Endometrial microvascular endothelial cells (primary cell): ENCODE results near the gene SLC22A5. TPM values are rescaled to one million over a fixed set of nuclear protein-coding genes. Genes with fewer than 3 reads are reported as not detected.
"Not testable (repeated sequence)": the region's sequence is repeated elsewhere in the genome, so short reads cannot be mapped to it uniquely, and the experiment has no call there.

Experiments used
- in situ Hi-C: cut with HindIII; loops from 2 replicates; pipeline ENCODE4 v1.10.0; 2017; ENCODE audit warnings: low sequenced_read_pairs, low pct_unique_long_range_greater_than_20kb; ENCODE audit errors: inconsistent ontology term
- total RNA-seq: library from RNA; depleted of rRNA; stranded (reverse); fragments of >200 nt; gene quantifications from one replicate; pipeline ENCODE4 v1.2.3, GENCODE V29; 2015; ENCODE audit errors: inconsistent ontology term

Gene SLC22A5
- total RNA-seq, 1 donor from 2014 or later: 4.1 TPM

DNA sequence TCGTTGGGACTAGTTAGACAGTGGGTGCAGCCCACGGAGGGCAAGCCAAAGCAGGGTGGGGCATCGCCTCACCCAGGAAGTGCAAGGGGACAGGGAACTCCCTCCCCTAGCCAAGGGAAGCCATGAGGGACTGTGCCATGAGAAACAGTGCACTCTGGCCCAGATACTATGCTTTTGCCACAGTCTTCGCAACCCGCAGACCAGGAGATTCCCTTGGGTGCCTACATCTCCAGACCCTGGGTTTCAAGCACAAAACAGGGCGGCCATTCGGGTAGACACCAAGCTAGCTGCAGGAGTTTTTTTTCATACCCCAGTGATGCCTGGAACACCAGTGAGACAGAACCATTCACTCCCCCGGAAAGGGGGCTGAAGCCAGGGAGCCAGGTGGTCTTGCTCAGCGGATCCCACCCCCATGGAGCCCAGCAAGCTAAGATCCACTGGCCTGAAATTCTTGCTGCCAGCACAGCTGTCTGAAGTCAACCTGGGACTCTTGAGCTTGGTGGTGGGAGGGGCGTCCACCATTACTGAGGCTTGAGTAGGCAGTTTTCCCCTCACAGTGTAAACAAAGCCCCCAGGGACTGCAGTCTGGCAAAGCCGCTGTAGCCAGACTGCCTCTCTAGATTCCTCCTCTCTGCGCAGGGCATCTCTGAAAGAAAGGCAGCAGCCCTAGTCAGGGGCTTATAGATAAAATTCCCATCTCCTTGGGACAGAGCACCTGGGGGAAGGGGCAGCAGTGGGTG lies 28.6 kb downstream of the SLC22A5 start:
- in situ Hi-C loops: loop anchor here (25.0 kb wide), 1 partner anchor 464 kb away; the partner anchor contains the start of genes GDF9, LEAP2 and UQCRQ

DNA sequence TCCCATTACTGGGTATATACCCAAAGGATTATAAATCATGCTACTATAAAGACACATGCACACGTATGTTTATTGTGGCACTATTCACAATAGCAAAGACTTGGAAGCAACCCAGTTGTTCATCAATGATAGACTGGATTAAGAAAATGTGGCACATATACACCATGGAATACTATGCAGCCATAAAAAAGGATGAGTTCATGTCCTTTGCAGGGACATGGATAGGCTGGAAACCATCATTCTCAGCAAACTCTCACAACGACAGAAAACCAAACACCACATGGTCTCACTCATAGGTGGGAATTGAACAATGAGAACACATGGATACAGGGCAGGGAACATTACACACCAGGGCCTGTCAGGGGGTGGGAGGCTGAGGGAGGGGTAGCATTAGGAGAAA lies 34.5 kb downstream of the SLC22A5 start:
- in situ Hi-C loops: not testable (repeated sequence)

DNA sequence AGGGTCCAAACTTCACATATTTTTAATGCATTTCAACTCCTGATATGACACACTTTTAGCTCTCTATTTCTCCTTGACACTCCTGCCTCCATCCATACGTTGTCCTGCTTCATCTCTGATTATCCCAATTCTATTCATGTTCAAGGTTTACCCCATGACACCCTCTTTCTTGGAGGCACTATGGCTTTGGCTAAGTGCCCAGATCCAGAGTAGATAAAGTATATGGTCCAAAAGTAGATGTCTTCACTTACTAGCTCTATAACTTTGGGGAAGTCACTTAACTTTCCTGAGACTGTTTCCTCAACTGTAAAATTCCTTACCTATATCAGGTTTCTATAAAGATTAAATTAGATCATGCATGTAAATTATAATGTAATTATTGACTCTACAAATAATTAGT lies 36.1 kb downstream of the SLC22A5 start:
- in situ Hi-C loops: no loop called here

DNA sequence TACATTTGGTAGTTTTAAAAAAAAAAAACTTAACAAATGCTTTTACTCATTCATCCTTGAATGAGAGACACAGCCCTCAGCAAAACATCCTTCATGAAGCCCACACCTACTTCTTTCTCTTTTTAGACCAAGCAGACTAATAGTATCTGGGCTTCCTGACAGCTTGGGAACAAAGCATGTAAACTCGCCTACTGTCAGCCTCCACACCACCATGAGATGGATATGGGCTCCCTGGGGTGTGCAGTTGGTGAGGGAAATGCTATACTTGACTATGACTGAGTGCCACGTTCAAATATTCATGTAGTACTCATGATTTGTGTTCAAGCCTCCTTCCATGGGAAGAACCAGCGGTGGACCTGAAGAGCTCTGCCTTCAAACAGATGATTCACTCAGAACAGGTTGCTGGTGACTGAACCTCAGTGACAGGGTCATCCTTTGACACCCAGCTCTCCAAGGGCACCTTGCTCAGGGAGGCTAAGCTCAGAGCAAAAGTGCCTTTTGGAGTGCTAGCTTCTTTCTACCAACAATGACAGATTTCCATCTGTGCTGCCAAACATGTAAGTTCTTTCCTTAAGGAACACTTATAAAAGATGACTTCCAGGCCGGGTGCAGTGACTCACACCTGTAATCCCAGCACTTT lies 36.8 kb downstream of the SLC22A5 start:
- in situ Hi-C loops: no loop called here

DNA sequence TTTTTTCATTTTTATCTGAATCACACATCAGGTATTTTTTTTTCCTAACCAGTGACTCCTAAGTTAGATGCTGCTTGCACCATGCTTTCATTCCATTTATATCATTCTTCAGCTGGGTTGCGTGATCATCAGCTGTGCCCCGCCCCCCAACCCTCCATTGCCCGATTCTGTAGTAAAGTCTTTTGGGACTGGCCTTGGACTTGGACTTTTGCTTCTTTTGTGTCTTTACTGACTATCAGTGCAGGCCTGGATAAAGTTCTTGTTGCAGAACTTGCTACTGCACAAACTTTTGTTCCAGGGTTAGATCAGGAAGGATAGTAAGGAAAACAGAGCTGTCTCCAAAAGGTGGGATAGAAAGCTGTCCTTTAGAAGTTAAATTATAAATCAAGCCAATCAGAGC lies 38.5 kb downstream of the SLC22A5 start:
- in situ Hi-C loops: no loop called here

DNA sequence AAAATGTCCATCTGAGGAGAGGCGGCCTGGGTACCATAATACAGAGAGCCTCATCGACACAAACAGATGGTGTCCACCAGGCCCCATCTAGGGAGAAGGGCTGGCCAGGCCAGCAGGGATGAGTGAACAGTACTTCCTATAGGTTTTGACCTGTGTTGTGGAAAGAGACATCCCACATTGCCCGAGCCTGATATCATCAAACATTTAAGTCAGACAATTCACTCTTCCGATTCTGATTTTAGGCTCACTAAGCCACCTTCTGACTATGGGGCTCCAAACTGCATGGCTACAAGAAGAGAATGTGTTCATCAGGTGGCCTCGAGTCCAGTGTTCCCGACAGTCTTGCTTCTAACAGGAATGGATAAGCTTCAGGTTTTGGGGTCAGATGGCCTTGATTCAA lies 38.9 kb downstream of the SLC22A5 start:
- in situ Hi-C loops: no loop called here

DNA sequence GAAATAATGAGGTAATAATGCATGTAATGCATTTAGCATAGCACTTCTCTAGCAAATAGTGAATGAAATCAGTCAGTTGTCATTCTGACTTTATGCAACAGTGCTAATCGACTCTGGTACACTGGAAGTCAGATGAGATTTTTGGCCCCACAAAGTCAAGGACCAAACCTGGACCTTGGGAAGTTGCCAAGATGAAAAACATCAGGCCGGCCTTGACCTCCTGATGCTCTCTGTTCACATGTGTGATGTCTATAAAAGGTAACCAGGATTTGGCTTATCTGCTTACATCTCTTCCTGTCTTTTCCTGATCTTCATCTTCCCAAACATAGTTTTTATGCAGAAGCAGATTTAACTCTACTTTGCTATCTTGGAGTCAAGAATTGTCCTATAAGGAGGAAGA lies 39.5 kb downstream of the SLC22A5 start:
- in situ Hi-C loops: no loop called here

DNA sequence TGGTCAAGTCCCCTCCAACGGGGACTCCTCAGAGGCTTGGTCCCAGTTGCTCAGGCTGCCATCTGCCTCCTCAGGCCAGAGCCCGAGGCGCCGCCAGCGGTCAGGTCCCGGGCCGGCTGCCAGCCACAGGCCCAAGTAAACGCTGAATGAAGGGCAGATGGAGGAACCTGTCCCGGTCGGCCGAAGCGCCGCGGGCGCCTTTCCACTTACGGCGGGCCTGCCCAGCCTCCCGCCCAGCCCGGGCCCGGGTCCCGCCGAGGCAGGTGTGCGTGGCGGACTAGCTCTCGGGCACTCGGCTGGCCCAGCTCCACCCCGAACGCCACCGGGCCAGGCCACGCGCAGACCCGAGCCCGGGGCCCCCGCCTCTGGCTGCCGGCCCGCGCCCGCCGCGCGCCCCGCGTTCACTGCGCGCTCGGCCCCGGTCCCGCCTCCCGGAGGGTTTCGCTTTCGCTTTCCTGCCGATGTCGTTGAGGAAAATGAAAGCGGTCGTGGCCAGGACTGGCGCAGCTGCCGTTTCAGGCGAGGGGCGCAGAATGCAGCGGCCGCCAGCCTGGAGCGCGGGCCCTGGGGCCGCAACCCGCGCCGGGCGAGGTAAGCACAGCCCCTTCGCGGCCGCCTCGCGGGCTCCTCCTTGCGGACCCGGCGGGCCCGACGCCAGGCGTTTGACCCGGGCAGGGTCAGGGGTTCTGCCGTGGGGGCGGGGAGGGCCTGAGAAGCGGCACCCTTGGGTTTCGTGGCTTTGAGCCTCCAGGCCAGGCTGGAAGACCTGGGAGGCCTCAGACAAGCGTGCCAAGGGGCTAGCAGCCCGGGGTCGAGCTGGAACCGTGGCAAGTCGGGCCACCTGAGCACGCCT lies 41.2 kb downstream of the SLC22A5 start:
- in situ Hi-C loops: no loop called here

DNA sequence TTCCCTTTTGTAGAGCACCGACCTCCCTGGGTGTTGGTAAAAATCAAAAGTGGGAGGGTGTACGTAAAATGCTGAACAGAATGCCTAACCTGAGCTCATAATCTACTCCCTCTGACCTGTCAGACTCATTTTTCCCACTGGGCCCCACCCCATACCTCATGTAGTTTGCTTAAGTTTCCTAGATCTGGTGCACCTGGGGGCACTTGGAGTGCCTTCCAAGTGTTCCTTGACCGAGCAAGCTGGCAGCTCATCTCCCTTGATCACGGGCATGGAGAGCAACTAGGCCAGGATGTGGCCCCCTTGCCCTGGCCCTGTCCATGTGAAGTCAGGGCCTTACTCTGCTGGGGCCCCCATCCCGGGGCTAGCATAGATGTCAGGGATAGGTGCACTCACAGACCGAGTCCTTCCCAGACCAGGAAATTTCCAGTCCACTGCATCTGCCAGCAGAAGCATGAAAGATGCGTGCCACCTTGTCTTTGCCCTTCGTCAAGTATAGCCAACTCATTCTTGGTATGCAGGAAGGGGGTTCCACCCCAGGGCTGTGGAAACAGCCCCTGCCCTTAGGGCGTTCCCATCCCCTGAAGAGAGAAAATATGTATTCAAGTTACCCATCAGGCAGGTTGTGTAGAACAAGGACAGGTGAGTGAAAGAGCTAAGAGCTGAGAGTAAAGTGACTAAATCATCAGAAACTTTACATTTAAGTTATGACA lies 41.9 kb downstream of the SLC22A5 start:
- in situ Hi-C loops: no loop called here

DNA sequence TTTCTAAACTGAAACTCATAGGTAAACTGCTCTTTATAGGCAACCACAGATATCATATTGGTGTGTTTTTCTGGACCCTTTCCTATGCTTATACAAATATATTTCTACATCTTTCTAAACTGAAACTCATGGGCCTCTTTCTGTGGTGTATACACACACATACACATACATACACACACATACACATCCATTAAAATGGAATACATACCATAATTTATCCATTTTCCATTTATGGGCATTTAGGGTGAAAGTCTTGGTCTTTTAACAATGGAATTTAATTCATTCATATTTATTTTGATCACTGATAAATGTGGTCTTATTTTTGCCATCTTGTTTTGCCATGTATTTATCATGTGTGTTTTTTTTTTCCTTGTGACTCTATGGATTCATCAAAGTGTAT lies 44.1 kb downstream of the SLC22A5 start:
- in situ Hi-C loops: no loop called here

DNA sequence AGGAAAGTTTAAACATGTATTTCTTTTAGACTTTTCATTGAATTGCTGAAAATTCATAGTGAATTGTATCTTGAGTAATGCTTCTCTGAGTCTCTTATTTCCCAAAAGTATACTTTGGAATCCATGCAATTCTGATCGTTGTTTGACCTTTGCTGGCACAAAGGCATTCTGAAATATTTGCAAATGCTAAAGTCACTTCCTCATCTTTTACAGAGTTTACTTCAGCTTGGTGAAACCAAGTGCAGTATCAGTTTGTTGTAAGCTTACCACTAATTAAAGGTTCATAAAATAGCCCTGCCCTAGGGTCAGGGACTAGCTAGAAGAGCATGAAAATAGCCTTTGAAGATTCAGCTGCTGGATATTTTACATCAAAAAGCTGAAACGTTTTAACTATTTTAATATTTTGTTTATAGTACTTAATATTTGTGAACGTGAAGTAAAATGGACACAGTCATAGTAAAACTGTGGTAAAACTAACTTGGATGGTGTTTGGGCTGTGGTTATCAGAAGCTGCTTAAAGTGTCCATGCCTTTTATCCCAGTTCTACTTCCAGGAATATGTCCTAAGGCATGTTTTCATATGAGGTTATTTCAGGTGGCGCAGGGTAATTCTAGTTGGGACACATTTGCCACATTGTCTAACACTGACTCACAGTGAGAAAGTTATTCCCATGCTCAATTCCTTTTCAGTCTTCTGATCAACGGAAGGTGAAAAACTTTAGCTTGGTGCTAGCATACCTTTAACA lies 45.3 kb downstream of the SLC22A5 start:
- in situ Hi-C loops: no loop called here

DNA sequence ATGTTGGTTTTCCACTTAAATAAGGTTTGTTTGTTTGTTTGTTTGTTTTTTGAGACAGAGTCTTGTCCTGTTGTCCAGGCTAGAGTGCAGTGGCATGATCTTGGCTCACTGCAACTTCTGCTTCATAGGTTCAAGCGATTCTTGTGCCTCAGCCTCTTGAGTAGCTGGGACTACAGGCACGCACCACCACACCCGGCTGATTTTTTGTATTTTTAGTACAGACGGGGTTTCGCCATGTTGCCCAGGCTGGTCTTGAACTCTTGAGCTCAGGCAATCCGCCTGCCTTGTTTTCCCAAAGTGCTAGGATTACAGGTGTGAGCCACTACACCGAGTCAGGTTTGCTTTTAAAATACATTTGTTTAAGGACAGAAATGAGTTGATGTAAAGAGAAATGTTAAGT lies 46.0 kb downstream of the SLC22A5 start:
- in situ Hi-C loops: not testable (repeated sequence)

DNA sequence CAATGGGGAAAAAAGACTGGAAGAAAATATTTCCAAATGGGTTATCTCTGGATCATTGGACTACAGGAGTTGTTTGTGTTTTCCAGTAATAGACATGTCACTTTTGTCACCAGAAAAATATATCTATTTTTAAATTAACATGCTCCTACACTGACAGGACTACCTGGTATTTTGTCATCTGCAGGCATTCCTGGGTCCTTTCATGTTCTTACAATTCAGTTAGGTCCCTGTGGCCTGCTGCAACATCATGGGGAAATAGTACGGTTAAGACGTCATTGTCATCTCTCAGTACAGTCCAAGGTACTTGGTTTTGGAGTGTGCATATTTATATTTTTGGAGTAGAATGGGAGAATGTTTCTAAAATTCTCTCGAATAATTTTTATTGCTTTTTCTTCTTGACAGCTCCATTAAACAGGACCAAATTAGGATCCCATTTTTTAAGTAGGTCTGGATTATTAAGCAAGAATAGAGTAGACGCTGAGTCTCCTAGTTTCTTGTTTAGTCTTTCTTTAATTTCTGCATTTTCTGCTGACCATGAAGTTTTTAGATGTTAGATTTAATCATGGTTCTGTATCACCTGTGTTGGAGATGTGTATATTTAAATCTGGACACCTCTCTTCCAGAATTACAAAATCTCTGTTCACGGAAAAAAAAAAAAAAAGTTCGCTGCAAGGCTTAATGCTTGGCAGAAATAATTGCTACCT lies 46.9 kb downstream of the SLC22A5 start:
- in situ Hi-C loops: no loop called here

DNA sequence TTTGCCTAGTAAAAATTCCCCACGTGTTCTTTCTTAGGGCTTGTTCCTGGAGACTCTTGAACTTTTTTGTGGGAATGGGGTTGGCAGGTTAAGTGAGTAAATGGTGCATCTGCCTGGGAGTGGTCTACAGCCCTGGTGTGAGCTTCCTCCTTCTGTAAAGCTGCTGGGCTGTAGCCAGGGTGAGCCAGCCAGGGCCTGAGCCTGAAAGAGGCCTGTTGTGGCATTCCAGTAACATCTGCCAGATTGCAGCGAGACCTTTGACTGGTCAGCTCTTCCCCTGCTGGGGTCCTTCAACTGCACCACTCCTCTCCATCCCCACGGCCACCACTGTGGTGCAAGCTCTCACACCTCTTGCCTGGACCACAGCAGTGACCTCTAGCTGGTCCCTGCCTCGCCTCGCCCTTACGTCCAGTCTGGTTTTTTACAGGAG lies 47.5 kb downstream of the SLC22A5 start:
- in situ Hi-C loops: no loop called here

DNA sequence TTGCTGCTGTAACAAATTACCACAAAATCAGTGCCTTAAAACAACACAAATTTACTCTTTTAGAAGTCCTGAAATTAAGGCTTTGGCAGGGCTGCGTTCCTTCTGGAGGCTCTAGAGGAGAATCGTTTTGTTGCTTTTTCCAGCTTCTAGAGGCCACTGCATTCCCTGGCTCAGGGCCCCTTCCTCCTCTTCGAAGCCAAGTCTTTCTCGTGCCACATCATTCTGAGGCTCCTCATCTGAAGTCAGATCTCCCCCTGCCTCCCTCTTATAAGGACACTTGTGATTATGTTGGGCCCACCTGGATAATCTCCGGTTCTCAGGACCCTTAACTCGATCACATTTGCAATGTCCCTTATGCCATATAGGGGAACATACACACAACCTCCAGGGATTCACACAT lies 48.0 kb downstream of the SLC22A5 start:
- in situ Hi-C loops: no loop called here

DNA sequence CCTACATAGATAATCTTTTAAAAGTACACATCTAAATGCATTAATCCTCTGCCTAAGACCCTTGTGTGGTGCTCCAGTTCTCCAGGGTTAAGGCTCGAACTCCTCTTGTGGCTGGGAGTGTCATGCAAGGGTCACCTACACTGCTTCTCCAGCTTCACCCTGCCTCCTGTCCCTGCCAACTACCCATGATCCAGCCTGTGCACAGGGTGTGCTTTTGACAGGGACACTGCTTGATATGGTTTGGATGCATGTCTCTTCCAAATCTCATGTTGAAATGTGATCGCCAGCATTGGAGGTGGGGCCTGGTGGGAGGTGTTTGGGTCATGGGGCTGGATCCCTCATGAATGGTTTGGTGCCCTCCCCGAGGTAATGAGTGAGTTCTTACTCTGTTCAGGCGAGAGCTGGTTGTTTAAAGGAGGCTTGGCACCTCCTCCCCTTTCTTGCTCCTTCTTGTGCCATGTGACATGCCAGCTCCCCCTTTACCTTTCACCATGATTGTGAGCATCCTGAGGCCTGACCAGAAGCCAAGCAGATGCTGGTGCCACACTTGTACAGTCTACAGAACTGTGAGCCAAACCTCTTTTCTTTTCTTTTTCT lies 48.5 kb downstream of the SLC22A5 start:
- in situ Hi-C loops: no loop called here

DNA sequence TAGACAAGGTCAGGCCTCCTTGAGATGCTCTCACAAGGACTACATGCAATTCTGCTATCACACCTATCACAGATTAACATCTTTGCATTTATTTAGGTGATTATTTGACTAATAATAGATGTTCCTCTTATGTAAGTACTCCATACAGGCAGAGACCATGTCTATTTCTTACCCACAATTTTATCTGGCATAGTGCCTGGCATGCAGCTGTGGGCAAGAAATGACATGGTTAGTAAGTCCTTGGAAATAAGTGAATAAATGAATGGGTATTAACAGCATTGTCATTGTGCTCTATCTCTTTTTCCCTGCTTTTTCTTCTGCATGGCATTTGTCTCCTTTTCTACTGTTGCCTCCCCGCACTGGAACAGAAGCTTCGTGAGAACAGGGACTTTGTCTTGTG lies 49.4 kb downstream of the SLC22A5 start:
- in situ Hi-C loops: no loop called here
